Uterus (tissue), 4 donors: ENCODE results near the gene EYS. TPM values are rescaled to one million over a fixed set of nuclear protein-coding genes. Genes with fewer than 3 reads are reported as not detected.

Experiments
- DNase-seq, 2 donors: peaks; one replicate each; pipeline ENCODE4 v3.0.0-alpha.2; 2019 to 2020
- H3K27ac ChIP-seq, 2 donors: fragments of 200-600 bp; sonication (generic); 1 replicate in 1 of 2; 2 replicates in 1 of 2; pipeline ENCODE4 v1.5.1; 2016 to 2018
- H3K27me3 ChIP-seq, 2 donors: fragments of 200-600 bp; sonication (generic); one replicate each; pipeline ENCODE4 v1.5.1; 2018 to 2019; ENCODE audit warnings: control low read depth in 1 of 2
- H3K36me3 ChIP-seq, 2 donors: fragments of 200-600 bp; sonication (generic); one replicate each; pipeline ENCODE4 v1.5.1; 2019; ENCODE audit warnings: control low read depth in 1 of 2
- H3K4me1 ChIP-seq, 2 donors: fragments of 200-600 bp; sonication (generic); one replicate each; pipeline ENCODE4 v1.5.1; 2018 to 2019; ENCODE audit warnings: control low read depth in 1 of 2
- H3K4me3 ChIP-seq, 2 donors: fragments of 200-600 bp; sonication (generic); 1 replicate in 1 of 2; 2 replicates in 1 of 2; pipeline ENCODE4 v1.5.1; 2018 to 2019; ENCODE audit warnings: mild to moderate bottlenecking in 1 of 2
- H3K9me3 ChIP-seq, 2 donors: fragments of 200-600 bp; sonication (generic); one replicate each; pipeline ENCODE4 v1.5.1; 2019; ENCODE audit warnings: control low read depth in 1 of 2
- POLR2A ChIP-seq, 2 donors: fragments of 450-650 bp; IDR thresholded peaks; one replicate each; pipeline ENCODE4 v1.6.1; 2016; ENCODE audit warnings: antibody characterized with exemption in 2 of 2, mild to moderate bottlenecking in 1 of 2, moderate library complexity in 1 of 2
- intact Hi-C: fragments of 100-400 bp; cut with DNase I; formaldehyde crosslinking; loops from one replicate; pipeline ENCODE4 v1.15.1; 2023; ENCODE audit warnings: low total_unique reads
- total RNA-seq, 4 donors: library from RNA; depleted of rRNA in 3 of 4; stranded (reverse); fragments of >200 nt in 3 of 4; gene quantifications; one replicate each; pipeline versions ENCODE4 v1.1.0 to v1.2.4, GENCODE V29; 2014 to 2023
- TF ChIP-seq, protein P1 (sequence below), 4 experiments: fragments of 200-600 bp in 2 of 4; fragments of 450-650 bp in 2 of 4; sonication (generic) in 2 of 4; IDR thresholded peaks; one replicate each; pipeline ENCODE4 v1.5.1; 2016 to 2019; ENCODE audit warnings: antibody characterized with exemption in 4 of 4, mild to moderate bottlenecking in 2 of 4, moderate library complexity in 1 of 4
- donor health status: DM: yes; HTN: yes; CAD: no.

Gene EYS
- total RNA-seq, 4 donors from 2014 or later: 1.3 TPM; not detected in 3

DNA sequence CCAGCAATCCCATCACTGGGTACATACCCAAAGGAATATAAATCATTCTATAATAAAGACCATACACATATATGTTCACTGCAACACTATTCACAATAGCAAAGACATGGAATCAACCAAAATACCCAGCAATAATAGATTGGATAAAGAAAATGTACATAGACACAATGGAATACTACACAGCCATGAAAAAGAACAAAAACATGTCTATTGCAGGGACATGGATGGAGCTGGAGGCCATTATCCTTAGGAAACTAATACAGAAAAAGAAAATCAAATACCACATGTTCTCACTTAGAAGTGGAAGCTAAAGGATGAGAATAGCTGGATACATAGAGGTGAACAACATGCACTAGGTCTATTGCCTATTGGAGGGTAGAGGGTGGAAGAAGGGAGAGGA is 1396.8 kb downstream of the EYS start:
- no peak for DNase-seq
- Histone ChIP-seq H3K36me3 (no peaks in the 10 kb centered on the region), H3K27me3 (no peaks in the 10 kb centered on the region), H3K9me3 (no peaks in the 10 kb centered on the region), H3K4me3 (no peak overlapping the region), H3K27ac (no peak overlapping the region), H3K4me1 (no peaks in the 10 kb centered on the region)
- TF ChIP-seq, protein P1, sequence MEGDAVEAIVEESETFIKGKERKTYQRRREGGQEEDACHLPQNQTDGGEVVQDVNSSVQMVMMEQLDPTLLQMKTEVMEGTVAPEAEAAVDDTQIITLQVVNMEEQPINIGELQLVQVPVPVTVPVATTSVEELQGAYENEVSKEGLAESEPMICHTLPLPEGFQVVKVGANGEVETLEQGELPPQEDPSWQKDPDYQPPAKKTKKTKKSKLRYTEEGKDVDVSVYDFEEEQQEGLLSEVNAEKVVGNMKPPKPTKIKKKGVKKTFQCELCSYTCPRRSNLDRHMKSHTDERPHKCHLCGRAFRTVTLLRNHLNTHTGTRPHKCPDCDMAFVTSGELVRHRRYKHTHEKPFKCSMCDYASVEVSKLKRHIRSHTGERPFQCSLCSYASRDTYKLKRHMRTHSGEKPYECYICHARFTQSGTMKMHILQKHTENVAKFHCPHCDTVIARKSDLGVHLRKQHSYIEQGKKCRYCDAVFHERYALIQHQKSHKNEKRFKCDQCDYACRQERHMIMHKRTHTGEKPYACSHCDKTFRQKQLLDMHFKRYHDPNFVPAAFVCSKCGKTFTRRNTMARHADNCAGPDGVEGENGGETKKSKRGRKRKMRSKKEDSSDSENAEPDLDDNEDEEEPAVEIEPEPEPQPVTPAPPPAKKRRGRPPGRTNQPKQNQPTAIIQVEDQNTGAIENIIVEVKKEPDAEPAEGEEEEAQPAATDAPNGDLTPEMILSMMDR (IDR thresholded peaks at IDR 0.05): no peak
- no peak for TF ChIP-seq POLR2A (IDR thresholded peaks at IDR 0.05)
- intact Hi-C loops: no loop called here

DNA sequence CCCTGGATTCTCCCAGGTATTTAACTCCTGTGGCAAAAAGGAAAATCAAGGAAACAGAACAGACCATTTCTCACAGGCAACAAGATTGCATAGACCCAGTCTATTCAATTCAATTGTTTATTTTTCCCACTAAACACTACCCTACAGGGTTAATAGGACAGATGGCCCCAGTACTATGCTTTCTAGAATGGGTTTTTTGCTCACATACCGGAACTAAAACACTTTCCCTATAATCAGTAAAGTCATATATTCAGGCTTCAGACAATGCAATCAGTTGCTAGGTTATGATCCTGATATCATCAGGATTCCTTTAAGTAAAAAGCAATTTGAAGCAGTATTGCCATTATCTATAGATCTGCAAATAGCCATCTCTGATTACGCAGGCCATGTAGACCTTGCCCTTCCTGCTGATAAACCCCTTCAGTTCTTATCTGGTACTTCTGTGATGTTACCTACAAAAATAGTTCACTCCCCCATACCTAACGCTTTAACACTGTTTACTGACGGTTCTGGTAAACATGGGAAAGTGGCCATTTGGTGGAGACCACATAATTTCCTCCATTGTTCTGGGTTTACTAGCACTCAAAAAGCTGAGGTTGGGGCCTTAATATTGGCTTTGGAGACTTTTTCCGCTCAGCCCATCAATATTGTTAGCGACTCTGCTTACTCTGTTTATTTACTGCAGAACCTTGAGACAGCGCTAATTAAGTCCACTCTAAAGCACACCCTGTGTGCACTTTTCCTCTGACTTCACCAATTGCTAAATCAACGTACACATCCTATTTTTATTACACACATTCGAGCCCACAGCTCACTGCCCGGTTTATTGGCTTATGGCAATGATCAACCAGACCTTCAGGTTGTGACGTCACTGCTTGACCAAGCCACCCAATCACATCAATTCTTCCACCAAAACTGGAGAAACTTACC is 1405.5 kb downstream of the EYS start:
- H3K4me3 ChIP-seq: no peak overlapping the region
- TF ChIP-seq, protein P1 (IDR thresholded peaks at IDR 0.05): no peak
- TF ChIP-seq POLR2A (IDR thresholded peaks at IDR 0.05): no peak
- no peaks in the 10 kb centered on the region for H3K36me3 ChIP-seq
- no peak for DNase-seq
- H3K9me3 ChIP-seq: no peaks in the 10 kb centered on the region
- no peaks in the 10 kb centered on the region for H3K4me1 ChIP-seq
- H3K27me3 ChIP-seq: no peaks in the 10 kb centered on the region
- H3K27ac ChIP-seq: no peak overlapping the region
- intact Hi-C loops: no loop called here

DNA sequence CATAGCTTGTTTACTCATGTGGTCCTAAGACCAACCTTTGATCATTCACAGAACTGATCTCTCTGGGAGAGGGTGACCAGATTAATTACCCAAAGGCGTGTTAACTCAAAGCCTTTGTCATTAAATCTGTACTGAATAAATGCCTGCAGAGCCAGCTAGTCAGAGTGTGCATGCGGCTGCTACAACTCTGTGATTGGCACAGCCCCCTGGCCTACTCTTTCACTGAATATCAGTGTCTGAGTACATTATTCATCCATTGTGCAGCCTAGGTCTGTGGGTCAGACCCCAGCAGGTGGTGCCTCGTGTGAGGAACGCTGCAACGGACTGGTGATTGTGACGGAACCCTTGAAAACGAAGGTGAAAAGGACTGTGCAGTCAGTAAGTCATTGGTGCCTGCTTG is 1407.8 kb downstream of the EYS start:
- TF ChIP-seq POLR2A (IDR thresholded peaks at IDR 0.05): no peak
- TF ChIP-seq, protein P1 (IDR thresholded peaks at IDR 0.05): no peak
- Histone ChIP-seq H3K27me3 (no peaks in the 10 kb centered on the region), H3K27ac (no peak overlapping the region), H3K4me1 (no peaks in the 10 kb centered on the region), H3K4me3 (no peak overlapping the region), H3K36me3 (no peaks in the 10 kb centered on the region), H3K9me3 (no peaks in the 10 kb centered on the region)
- no peak for DNase-seq
- intact Hi-C loops: no loop called here

DNA sequence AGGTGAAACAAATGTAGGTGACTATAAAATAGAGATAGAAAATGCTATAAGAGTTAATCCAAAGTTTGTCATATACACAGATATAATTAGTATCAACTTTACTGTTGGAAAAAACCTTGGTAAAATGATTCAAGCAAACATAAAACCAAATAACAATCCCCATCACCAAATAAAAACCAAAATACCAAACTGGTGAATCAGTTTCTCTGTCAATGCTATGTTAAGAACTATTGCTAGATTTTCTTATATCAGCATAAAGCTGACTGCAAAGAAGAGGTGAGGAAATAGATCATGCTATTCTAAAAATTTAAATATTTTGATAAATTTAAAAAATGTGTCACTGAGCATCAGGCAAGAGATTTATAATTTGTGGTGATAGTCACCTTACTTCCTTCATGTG is 1413.0 kb downstream of the EYS start:
- Histone ChIP-seq H3K36me3 (no peaks in the 10 kb centered on the region), H3K4me1 (no peaks in the 10 kb centered on the region), H3K27me3 (no peaks in the 10 kb centered on the region), H3K27ac (no peak overlapping the region), H3K9me3 (no peaks in the 10 kb centered on the region), H3K4me3 (no peak overlapping the region)
- DNase-seq: no peak
- intact Hi-C loops: no loop called here
- TF ChIP-seq, protein P1 (IDR thresholded peaks at IDR 0.05): no peak
- TF ChIP-seq POLR2A (IDR thresholded peaks at IDR 0.05): no peak

DNA sequence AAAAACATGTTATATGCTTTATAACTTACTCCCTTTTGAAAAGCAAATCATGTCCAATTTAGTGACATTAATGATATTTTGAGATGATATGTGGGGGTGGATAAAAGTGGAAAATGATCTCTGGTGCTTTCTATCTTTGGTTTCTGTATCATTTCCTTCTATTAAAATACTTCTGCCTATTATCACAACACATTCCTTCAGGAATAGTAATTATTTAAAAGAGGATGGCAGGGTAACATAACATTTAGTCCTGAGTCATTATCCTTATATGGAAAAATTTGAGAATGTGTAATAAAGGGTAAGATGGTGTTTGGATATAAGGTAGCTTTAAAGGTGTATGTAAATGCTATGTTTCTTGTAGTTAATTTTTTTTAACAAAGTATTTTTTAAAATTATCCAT is 1413.7 kb downstream of the EYS start:
- no peak overlapping the region for H3K4me3 ChIP-seq
- DNase-seq: no peak
- no peaks in the 10 kb centered on the region for H3K4me1 ChIP-seq
- H3K9me3 ChIP-seq: no peaks in the 10 kb centered on the region
- no peaks in the 10 kb centered on the region for H3K27me3 ChIP-seq
- intact Hi-C loops: no loop called here
- no peaks in the 10 kb centered on the region for H3K36me3 ChIP-seq
- TF ChIP-seq POLR2A (IDR thresholded peaks at IDR 0.05): no peak
- TF ChIP-seq, protein P1 (IDR thresholded peaks at IDR 0.05): no peak
- H3K27ac ChIP-seq: no peak overlapping the region
